GM18505 (cell line): Measurements from ENCODE around the gene FOXD4.
"Not testable (repeated sequence)": the region's sequence is repeated elsewhere in the genome, so short reads cannot be mapped to it uniquely, and the experiment has no call there.

ENCODE experiments used
- ATAC-seq: cut with Tn5 transposase; IDR thresholded peaks from one replicate; pipeline ENCODE4 v1.9.1; 2021; ENCODE audit not compliant: unreplicated experiment

Gene FOXD4

DNA sequence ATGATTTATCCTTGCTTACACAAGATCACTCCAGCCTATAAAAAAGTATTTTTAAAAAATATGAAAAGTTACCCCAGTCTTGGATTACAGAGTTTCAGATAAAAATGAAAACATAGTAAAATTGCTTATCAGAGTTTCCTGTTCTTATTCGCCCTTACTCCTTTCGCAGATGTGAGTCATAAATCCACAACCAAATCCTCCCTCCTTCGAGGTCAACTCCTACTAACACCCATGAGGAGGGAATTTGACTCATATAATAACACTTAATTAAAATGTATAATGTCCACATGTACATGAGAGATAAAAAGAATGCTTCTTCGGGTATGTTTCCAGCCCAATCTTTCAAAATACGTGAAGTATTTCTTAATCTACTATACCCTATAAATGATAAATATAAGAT, 23.9 kb downstream of the FOXD4 start:
- ATAC-seq = not testable (repeated sequence)

DNA sequence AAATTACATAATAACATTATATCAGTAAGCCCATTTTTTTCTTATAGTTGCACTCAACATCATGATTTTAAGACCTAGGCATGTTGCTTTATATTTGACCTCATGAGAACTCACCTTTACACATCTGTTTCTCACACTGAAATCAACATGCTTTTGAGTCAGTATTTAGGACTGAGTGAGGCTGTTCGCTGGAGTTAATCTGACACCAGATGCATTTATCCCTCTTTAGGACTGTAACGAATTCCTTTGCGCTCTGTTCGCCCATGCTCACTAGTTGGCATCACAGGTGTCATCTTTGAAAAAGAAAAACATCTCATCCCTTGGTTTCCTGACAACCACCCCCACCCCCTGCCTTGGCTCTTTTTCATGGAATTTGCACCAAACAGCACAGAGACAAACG, 24.3 kb downstream of the FOXD4 start:
- ATAC-seq = not testable (repeated sequence)

DNA sequence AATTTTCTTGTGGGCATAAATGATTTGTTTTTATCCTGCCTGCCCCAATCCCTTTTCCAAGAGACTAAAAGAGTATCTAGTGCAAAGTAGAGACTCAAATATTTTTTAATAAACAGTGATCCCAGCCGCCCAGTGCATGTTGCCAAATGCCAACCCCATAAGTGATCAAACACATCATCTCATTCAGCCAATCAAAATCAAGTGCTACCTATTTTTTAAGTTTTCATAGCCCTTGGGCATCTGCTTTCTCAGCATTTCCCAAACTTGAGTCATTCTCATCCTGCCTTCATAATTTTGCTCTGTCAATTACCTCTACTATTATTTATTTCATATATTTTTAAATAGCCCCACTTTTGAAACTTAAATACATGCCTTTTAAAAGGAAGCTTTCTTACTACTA, 27.4 kb downstream of the FOXD4 start:
- ATAC-seq = not testable (repeated sequence)

DNA sequence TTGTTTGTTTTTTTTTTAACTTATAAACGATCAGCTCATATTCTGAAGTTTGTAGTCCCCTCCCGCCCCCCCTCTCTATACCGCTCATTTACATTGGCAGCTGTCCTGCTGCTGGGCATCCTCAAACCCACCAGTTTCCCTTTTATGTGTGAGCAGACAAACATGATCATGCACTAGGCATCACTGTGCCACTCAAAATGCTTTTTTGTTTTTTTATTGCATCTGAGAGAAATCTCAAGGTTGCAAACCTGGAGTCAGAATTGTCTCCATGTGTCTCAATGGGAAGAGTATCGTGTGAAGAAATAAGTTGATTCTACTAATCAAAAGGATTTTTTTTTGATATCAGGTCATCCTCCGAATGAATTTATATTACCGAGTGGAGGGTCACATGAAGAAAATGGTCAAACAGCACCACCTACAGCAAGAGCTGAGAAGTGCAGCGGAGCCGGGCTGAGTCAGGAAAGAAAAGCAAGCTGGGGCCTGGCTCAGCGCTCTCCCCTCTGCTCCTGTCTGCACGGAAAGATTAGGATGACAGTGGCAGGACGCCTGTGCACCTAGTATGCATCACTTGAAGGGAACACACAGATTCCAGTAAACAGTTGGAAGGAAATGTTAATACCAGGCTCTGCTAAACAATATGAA, 29.7 kb downstream of the FOXD4 start:
- peak; percentile 92 for ATAC-seq

DNA sequence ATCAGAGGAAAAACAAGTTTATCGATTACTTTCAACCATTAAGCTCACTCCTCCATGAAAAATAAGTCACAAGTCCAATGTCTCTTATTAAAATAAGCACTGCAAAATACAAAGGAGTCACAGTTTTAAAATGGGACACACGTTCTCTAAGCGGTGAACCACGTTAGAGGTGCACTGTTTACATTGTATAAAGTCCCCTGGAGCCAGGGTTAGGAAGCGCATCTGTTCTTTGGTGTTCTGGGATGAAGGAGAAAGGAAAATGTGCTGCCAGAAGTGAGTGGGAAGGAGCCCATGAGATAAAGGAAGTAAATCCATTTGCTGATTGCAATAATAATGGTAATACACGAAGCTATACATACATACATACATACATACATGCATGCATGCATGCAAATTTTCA, 30.4 kb downstream of the FOXD4 start:
- not testable (repeated sequence) for ATAC-seq

DNA sequence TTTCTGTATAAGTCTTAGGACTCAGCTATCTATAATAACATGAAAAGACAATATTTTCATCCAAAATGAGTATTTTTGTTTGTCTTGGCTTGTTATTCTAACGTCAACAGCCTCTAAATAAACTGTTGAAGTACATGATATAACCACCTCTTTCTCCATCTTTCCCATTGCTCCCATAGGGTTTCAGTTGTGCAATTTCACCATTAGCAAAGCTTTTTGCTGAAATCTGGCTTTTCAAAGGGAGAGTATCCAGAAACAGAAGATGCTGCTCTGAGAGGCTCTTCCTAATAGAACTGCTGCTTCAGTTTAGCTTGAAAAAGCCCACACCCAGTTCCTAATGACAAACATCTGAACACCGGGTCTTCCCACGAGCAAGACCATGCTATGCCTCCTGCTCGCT, 31.1 kb downstream of the FOXD4 start:
- ATAC-seq = not testable (repeated sequence)

DNA sequence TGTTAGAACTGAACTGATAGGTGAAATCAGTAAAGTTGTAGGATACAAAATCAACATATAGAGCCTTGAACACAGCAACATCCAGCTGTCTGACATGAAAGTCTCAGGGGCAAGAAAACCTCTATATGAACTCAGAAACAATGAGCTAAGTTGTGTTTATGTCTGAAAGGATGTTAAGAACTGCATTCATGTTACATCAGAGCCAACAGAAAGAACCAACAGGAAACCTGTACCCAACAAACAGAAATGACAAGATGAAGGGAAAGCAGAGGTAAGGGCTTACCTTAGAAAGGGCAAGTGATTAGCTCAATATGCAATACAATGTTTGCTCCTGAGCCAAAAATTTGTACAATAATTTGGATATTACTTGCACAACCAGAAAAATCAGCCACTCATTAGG, 31.5 kb downstream of the FOXD4 start:
- not testable (repeated sequence) for ATAC-seq

DNA sequence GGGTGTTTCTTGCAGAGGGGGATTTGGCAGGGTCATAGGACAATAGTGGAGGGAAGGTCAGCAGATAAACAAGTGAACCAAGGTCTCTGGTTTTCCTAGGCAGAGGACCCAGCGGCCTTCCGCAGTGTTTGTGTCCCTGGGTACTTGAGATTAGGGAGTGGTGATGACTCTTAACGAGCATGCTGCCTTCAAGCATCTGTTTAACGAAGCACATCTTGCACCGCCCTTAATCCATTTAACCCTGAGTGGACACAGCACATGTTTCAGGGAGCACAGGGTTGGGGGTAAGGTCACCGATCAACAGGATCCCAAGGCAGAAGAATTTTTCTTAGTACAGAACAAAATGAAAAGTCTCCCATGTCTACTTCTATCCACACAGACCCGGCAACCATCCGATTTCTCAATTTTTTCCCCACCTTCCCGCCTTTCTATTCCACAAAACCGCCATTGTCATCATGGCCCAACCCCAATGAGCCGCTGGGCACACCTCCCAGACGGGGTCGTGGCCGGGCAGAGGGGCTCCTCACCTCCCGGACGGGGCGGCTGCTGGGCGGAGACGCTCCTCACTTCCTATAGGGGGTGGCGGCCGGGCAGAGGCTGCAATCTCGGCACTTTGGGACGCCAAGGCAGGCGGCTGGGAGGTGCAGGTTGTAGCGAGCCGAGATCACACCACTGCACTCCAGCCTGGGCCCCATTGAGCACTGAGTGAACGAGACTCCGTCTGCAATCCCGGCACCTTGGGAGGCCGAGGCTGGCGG, 35.1 kb downstream of the FOXD4 start:
- not testable (repeated sequence) for ATAC-seq

DNA sequence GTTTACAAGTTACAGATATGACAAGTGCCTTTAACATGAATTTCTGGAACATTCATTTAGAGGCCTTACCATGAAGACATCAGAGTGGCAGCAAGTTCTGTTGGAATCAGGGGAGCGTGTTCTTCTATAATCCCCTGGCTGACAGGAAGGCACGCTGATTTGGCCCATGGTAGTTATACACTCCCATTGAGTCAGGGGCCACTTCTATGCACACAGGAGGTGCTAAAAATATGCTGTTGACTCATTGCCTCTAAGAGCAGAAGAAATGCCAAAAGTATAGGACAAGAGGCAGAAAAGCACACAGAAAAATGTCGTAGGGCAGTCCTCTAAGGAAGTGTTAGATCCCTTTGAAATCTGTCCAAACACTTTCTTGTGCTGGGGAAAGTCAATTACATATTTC, 39.9 kb downstream of the FOXD4 start:
- ATAC-seq = not testable (repeated sequence)

DNA sequence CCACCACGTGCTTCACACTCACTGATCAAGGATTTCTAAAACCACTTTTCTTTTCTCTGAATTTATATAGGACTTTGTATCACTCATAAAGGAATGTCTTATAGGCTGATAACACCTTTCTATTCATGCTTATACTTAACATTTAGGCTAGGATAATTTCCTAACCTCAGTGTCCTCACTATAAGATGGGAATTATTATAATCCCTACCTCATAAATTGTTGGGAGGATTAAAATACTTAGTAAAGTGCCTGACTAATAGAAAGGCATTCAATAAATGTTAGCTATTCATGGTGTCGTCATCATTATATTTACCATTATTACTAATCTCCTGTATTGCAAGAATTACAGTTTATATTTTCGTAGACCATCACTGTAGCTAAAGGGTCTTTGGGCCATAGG, 41.8 kb downstream of the FOXD4 start:
- ATAC-seq = not testable (repeated sequence)

DNA sequence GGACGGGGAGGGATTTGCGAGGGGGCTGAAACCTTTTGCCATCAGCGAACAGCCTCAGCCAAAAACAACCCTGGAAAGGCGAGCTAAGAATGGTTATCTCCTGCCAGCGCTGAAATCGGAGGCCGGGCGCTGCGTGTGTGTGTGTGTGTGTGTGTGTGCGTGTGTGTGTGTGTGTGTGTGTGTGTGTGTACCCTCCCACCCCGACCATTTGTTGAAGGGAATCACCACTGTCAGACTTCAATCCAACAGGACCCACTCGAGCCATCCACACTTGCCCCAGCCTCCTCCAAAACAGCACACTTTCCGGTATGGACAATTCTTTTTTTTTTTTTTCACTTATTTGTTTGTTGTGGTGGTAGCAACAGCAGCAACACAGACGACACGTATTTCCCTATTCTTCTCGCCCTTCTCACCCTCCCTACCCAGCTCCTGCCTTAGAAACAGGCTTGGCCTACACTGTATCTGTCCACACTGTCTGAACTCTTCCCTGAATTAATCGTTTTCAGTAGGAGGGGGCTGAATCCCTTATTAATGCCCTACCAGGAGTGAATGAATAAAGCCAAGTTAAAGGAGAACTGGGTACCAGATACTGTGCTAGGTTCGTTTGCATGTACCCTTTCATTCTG, 44.2 kb downstream of the FOXD4 start:
- not testable (repeated sequence) for ATAC-seq

DNA sequence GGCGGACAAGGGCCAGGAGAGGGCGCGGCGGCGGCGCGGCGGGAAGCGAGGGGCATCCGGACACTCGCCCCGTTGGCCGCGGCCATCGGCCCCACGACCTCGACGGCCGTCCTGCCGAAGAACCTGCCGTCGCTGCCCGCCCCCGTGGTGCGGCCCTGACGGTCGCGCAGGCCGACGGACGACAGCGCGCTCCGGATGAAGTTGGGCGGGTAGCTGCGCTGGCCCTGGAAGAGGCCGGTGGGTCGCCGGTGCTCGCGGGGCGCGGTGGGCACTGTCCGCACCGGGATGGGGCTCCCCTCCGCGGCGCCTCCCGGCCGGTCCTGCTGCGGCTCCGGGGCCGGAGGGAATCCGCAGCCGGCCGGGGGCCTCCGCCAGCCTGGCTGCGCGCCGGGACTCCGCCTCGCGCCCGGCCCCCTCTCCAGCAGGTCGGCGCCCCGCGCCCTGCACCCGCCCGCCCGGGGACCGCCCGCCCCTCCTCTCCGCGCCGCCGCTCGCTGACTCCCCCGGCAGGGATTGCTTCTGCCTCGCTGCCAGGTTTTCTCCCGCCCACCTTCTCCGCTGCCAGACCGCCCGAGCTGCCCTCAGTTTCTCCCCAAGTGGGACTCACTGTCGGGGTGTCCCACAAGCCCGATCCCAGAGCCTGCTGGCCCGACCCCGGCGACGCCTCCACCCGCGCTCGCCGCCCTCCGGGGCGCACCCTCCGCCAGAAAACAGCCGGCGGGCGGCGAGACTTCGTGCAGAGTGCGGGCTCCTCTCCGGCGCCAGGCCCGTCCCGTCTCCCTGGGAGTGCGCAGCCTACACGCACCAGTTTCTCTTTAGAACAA, 44.9 kb downstream of the FOXD4 start:
- ATAC-seq = not testable (repeated sequence)
